WTC11 (cell line): ENCODE measurements around the gene CACHD1. TPM values are rescaled to one million over a fixed set of nuclear protein-coding genes. Genes with fewer than 3 reads are reported as not detected.

Experiments
- ATAC-seq: fragments of 200-7000 bp; cut with Tn5 transposase; 2 replicates; pipeline ENCODE4 v1.10.0; 2021; ENCODE audit warnings: mild to moderate bottlenecking, moderate library complexity
- CTCF ChIA-PET: fragments of 300-600 bp; sonication (Branson Sonifier 250); formaldehyde crosslinking; loops from one replicate; lab custom pipeline; 2021; ENCODE audit warnings: antibody characterized with exemption; lab: Charles Lee
- POLR2A ChIA-PET: fragments of 350-600 bp; sonication (Branson Sonifier 250); formaldehyde crosslinking; loops from one replicate; lab custom pipeline; 2021; ENCODE audit warnings: antibody characterized with exemption; lab: Charles Lee
- DNase-seq: peaks from one replicate; pipeline ENCODE4 v3.0.0; 2021; ENCODE audit warnings: low spot score
- H3K27ac Mint-ChIP-seq: 2 replicates; pipeline ENCODE4 v1.8.0; 2021; ENCODE audit warnings: mixed read lengths
- H3K27me3 Mint-ChIP-seq: 2 replicates; pipeline ENCODE4 v1.8.0; 2021; ENCODE audit warnings: low read depth, mild to moderate bottlenecking, moderate library complexity, mixed read lengths
- H3K36me3 Mint-ChIP-seq: 2 replicates; pipeline ENCODE4 v1.8.0; 2021; ENCODE audit warnings: mixed read lengths
- H3K4me1 Mint-ChIP-seq: 2 replicates; pipeline ENCODE4 v1.8.0; 2022; ENCODE audit warnings: mixed read lengths
- H3K4me3 Mint-ChIP-seq: 2 replicates; pipeline ENCODE4 v1.8.0; 2021; ENCODE audit warnings: mild to moderate bottlenecking, moderate library complexity, mixed read lengths
- H3K9me3 Mint-ChIP-seq: 2 replicates; pipeline ENCODE4 v1.8.0; 2021; ENCODE audit warnings: mixed read lengths
- ATF1 ChIP-seq: sonication (generic); formaldehyde crosslinking; IDR thresholded peaks from 2 replicates; pipeline ENCODE4 v1.8.1; 2023; ENCODE audit warnings: mild to moderate bottlenecking, moderate library complexity, missing genetic modification reagents
- ATF3 ChIP-seq: sonication (generic); formaldehyde crosslinking; conservative IDR thresholded peaks from 2 replicates; pipeline ENCODE4 v1.8.1; 2022; ENCODE audit warnings: mild to moderate bottlenecking, missing genetic modification reagents
- CBFB ChIP-seq: sonication (generic); formaldehyde crosslinking; IDR thresholded peaks from 2 replicates; pipeline ENCODE4 v1.8.1; 2022; ENCODE audit warnings: mild to moderate bottlenecking, low read depth, missing genetic modification reagents
- E2F1 ChIP-seq: sonication (generic); formaldehyde crosslinking; IDR thresholded peaks from 2 replicates; pipeline ENCODE4 v1.8.0; 2022; ENCODE audit warnings: mild to moderate bottlenecking, missing genetic modification reagents
- E2F4 ChIP-seq: sonication (generic); formaldehyde crosslinking; IDR thresholded peaks from 2 replicates; pipeline ENCODE4 v1.8.1; 2022; ENCODE audit warnings: low read depth, mild to moderate bottlenecking, moderate library complexity, missing genetic modification reagents, borderline replicate concordance
- FOXK1 ChIP-seq: sonication (generic); formaldehyde crosslinking; IDR thresholded peaks from 2 replicates; pipeline ENCODE4 v1.8.0; 2022; ENCODE audit warnings: mild to moderate bottlenecking, moderate library complexity, missing genetic modification reagents
- FOXP1 ChIP-seq: sonication (generic); formaldehyde crosslinking; IDR thresholded peaks from 2 replicates; pipeline ENCODE4 v1.8.0; 2022; ENCODE audit warnings: missing genetic modification reagents, mild to moderate bottlenecking, moderate library complexity, borderline replicate concordance
- GABPB1 ChIP-seq: sonication (generic); formaldehyde crosslinking; IDR thresholded peaks from 2 replicates; pipeline ENCODE4 v1.8.1; 2023; ENCODE audit warnings: mild to moderate bottlenecking, missing genetic modification reagents
- IRF2 ChIP-seq: sonication (generic); formaldehyde crosslinking; IDR thresholded peaks from 2 replicates; pipeline ENCODE4 v1.8.0; 2022; ENCODE audit warnings: low read depth, missing genetic modification reagents, borderline replicate concordance
- KAT7 ChIP-seq: sonication (generic); formaldehyde crosslinking; IDR thresholded peaks from 2 replicates; pipeline ENCODE4 v1.8.1; 2023; ENCODE audit warnings: missing genetic modification reagents, mild to moderate bottlenecking, borderline replicate concordance
- MLX ChIP-seq: sonication (generic); formaldehyde crosslinking; IDR thresholded peaks from 2 replicates; pipeline ENCODE4 v1.8.1; 2023; ENCODE audit warnings: mild to moderate bottlenecking, missing genetic modification reagents, moderate library complexity
- MXD4 ChIP-seq: fragments of 250-450 bp; sonication (Bioruptor Pico); IDR thresholded peaks from 2 replicates; pipeline ENCODE4 v1.8.0; 2021; ENCODE audit warnings: mild to moderate bottlenecking, moderate library complexity, borderline replicate concordance
- MYBL2 ChIP-seq: sonication (generic); formaldehyde crosslinking; IDR thresholded peaks from 2 replicates; pipeline ENCODE4 v1.8.1; 2023; ENCODE audit warnings: mild to moderate bottlenecking, moderate library complexity, missing genetic modification reagents
- NFYB ChIP-seq: sonication (generic); formaldehyde crosslinking; conservative IDR thresholded peaks from 2 replicates; pipeline ENCODE4 v1.8.0; 2022; ENCODE audit warnings: low read depth, missing genetic modification reagents
- NR1H2 ChIP-seq: sonication (generic); formaldehyde crosslinking; IDR thresholded peaks from 2 replicates; pipeline ENCODE4 v1.9.0; 2021; ENCODE audit warnings: mild to moderate bottlenecking, moderate library complexity, missing genetic modification reagents
- OVOL2 ChIP-seq: fragments of 250-450 bp; sonication (Bioruptor Pico); IDR thresholded peaks from 2 replicates; pipeline ENCODE4 v1.9.0; 2021; ENCODE audit warnings: mild to moderate bottlenecking, borderline replicate concordance
- PRRX2 ChIP-seq: fragments of 250-450 bp; sonication (Bioruptor Pico); IDR thresholded peaks from 2 replicates; pipeline ENCODE4 v1.8.0; 2021; ENCODE audit warnings: mild to moderate bottlenecking
- RELA ChIP-seq: sonication (generic); formaldehyde crosslinking; IDR thresholded peaks from 2 replicates; pipeline ENCODE4 v1.8.1; 2022; ENCODE audit warnings: missing genetic modification reagents, mild to moderate bottlenecking, borderline replicate concordance
- RORB ChIP-seq: fragments of 250-450 bp; sonication (Bioruptor Pico); IDR thresholded peaks from 2 replicates; pipeline ENCODE4 v1.9.0; 2021; ENCODE audit warnings: mild to moderate bottlenecking
- SMAD3 ChIP-seq: sonication (generic); formaldehyde crosslinking; IDR thresholded peaks from 2 replicates; pipeline ENCODE4 v1.8.0; 2022; ENCODE audit warnings: missing genetic modification reagents, mild to moderate bottlenecking, borderline replicate concordance
- SP1 ChIP-seq: sonication (generic); formaldehyde crosslinking; conservative IDR thresholded peaks from 2 replicates; pipeline ENCODE4 v1.8.1; 2022; ENCODE audit warnings: missing genetic modification reagents
- TCF7 ChIP-seq: sonication (generic); formaldehyde crosslinking; IDR thresholded peaks from 2 replicates; pipeline ENCODE4 v1.8.0; 2022; ENCODE audit warnings: mild to moderate bottlenecking, low read depth, missing genetic modification reagents, moderate library complexity
- ZBTB21 ChIP-seq: sonication (generic); formaldehyde crosslinking; IDR thresholded peaks from 2 replicates; pipeline ENCODE4 v1.8.1; 2023; ENCODE audit warnings: mild to moderate bottlenecking, missing genetic modification reagents, borderline replicate concordance
- ZNF396 ChIP-seq: fragments of 250-450 bp; sonication (Bioruptor Pico); IDR thresholded peaks from 2 replicates; pipeline ENCODE4 v1.8.0; 2021; ENCODE audit warnings: mild to moderate bottlenecking, moderate library complexity, borderline replicate concordance
- ZNF416 ChIP-seq: fragments of 250-450 bp; sonication (Bioruptor Pico); IDR thresholded peaks from 2 replicates; pipeline ENCODE4 v1.9.0; 2021; ENCODE audit warnings: mild to moderate bottlenecking, inconsistent platforms
- total RNA-seq: library from RNA; stranded (reverse); gene quantifications from 3 replicates; pipeline ENCODE4 v1.2.3, GENCODE V29; 2021
- TF ChIP-seq, protein P1 (sequence below): sonication (generic); formaldehyde crosslinking; IDR thresholded peaks from 2 replicates; pipeline ENCODE4 v1.8.1; 2022; ENCODE audit warnings: mild to moderate bottlenecking, missing genetic modification reagents, moderate library complexity, borderline replicate concordance
- TF ChIP-seq, protein P2 (sequence below): sonication (generic); formaldehyde crosslinking; IDR thresholded peaks from 2 replicates; pipeline ENCODE4 v1.8.0; 2022; ENCODE audit warnings: mild to moderate bottlenecking, missing genetic modification reagents
- TF ChIP-seq, protein P3 (sequence below): fragments of 250-450 bp; sonication (Bioruptor Pico); IDR thresholded peaks from 2 replicates; pipeline ENCODE4 v1.9.0; 2021; ENCODE audit warnings: mild to moderate bottlenecking

CACHD1 gene
- total RNA-seq, 1 experiment from 2014 or later, result 26.3 TPM

- peaks cover 36% of the 10 kb centered on the region for H3K36me3 Mint-ChIP-seq
These were observed 146.1 kb downstream of the CACHD1 start for GRCh38 chr1:64616039-64616438.

DNA sequence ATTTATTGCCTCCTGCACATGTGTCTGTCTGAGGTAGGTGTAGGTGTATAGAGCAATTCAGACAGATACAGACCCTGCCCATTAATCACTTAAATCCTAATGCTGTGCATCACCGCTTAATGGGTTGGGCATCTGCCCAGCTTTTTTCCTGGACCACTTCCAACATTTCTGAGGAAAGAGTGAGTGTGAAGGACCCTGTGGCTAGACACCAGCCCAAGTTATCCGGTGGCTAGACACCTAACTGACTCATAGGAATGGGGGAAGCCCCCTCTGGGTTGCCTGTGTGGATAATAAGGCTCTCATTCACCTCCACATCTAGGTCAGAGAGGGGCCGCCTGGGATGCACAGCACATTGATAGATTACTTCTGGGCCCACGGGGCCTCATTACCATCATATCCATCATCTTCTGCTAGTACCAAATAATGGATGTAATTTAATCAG, 153.8 kb downstream of the CACHD1 start:
- H3K36me3 Mint-ChIP-seq, result no peaks in the 10 kb centered on the region
- POLR2A ChIA-PET, result interaction anchor here (0.7 kb wide), 1 partner anchor 206 kb away, joined by 6 read pairs; no protein-coding TSS in a partner anchor
- TF ChIP-seq, protein P1, sequence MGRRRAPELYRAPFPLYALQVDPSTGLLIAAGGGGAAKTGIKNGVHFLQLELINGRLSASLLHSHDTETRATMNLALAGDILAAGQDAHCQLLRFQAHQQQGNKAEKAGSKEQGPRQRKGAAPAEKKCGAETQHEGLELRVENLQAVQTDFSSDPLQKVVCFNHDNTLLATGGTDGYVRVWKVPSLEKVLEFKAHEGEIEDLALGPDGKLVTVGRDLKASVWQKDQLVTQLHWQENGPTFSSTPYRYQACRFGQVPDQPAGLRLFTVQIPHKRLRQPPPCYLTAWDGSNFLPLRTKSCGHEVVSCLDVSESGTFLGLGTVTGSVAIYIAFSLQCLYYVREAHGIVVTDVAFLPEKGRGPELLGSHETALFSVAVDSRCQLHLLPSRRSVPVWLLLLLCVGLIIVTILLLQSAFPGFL, result no peak
- no peak for TF ChIP-seq CBFB (CRISPR knock-in tag)
- TF ChIP-seq GABPB1, result no peak
- no peak for TF ChIP-seq KAT7 (CRISPR knock-in tag)
- no peak for TF ChIP-seq MXD4 (CRISPR knock-in tag)
- no peak for TF ChIP-seq E2F1 (CRISPR knock-in tag)
- TF ChIP-seq E2F4 (CRISPR knock-in tag), result no peak
- TF ChIP-seq MYBL2, result no peak
- TF ChIP-seq ZBTB21 (CRISPR knock-in tag), result no peak
- TF ChIP-seq NR1H2 (CRISPR knock-in tag), result no peak
- TF ChIP-seq, protein P2, sequence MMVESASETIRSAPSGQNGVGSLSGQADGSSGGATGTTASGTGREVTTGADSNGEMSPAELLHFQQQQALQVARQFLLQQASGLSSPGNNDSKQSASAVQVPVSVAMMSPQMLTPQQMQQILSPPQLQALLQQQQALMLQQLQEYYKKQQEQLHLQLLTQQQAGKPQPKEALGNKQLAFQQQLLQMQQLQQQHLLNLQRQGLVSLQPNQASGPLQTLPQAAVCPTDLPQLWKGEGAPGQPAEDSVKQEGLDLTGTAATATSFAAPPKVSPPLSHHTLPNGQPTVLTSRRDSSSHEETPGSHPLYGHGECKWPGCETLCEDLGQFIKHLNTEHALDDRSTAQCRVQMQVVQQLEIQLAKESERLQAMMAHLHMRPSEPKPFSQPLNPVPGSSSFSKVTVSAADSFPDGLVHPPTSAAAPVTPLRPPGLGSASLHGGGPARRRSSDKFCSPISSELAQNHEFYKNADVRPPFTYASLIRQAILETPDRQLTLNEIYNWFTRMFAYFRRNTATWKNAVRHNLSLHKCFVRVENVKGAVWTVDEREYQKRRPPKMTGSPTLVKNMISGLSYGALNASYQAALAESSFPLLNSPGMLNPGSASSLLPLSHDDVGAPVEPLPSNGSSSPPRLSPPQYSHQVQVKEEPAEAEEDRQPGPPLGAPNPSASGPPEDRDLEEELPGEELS (CRISPR knock-in tag), result no peak
- no peak for TF ChIP-seq RORB (CRISPR knock-in tag)
- no peak for TF ChIP-seq IRF2 (CRISPR knock-in tag)

More at GRCh38 chr1:64616039-64616438, 146.1 kb downstream of the CACHD1 start:
- H3K27ac Mint-ChIP-seq, result no peak overlapping the region
- TF ChIP-seq PRRX2, result no peak
- no peak for TF ChIP-seq ZBTB21 (CRISPR knock-in tag)
- no peak for TF ChIP-seq RELA (CRISPR knock-in tag)
- TF ChIP-seq FOXK1 (CRISPR knock-in tag), result no peak
- TF ChIP-seq KAT7 (CRISPR knock-in tag), result no peak
- TF ChIP-seq FOXP1, result no peak
- no peak for TF ChIP-seq ATF1 (CRISPR knock-in tag)
- TF ChIP-seq TCF7 (CRISPR knock-in tag), result no peak
- no peak for TF ChIP-seq ZNF396 (CRISPR knock-in tag)
- no peak for TF ChIP-seq SMAD3 (CRISPR knock-in tag)
- TF ChIP-seq SP1 (CRISPR knock-in tag), result no peak
- TF ChIP-seq RORB (CRISPR knock-in tag), result no peak
- TF ChIP-seq ATF3 (CRISPR knock-in tag), result no peak
- TF ChIP-seq, protein P3, sequence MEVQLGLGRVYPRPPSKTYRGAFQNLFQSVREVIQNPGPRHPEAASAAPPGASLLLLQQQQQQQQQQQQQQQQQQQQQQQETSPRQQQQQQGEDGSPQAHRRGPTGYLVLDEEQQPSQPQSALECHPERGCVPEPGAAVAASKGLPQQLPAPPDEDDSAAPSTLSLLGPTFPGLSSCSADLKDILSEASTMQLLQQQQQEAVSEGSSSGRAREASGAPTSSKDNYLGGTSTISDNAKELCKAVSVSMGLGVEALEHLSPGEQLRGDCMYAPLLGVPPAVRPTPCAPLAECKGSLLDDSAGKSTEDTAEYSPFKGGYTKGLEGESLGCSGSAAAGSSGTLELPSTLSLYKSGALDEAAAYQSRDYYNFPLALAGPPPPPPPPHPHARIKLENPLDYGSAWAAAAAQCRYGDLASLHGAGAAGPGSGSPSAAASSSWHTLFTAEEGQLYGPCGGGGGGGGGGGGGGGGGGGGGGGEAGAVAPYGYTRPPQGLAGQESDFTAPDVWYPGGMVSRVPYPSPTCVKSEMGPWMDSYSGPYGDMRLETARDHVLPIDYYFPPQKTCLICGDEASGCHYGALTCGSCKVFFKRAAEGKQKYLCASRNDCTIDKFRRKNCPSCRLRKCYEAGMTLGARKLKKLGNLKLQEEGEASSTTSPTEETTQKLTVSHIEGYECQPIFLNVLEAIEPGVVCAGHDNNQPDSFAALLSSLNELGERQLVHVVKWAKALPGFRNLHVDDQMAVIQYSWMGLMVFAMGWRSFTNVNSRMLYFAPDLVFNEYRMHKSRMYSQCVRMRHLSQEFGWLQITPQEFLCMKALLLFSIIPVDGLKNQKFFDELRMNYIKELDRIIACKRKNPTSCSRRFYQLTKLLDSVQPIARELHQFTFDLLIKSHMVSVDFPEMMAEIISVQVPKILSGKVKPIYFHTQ (CRISPR knock-in tag), result no peak
- no peak for TF ChIP-seq OVOL2 (CRISPR knock-in tag)
- TF ChIP-seq NFYB, result no peak
- TF ChIP-seq IRF2 (CRISPR knock-in tag), result no peak
- no peak for TF ChIP-seq MLX (CRISPR knock-in tag)
- no peak for TF ChIP-seq ZNF416 (CRISPR knock-in tag)
- H3K4me3 Mint-ChIP-seq, result no peak overlapping the region
- no peak for DNase-seq
- POLR2A ChIA-PET, result no interaction called here
- H3K9me3 Mint-ChIP-seq, result peaks cover 8% of the 10 kb centered on the region
- ATAC-seq, result no peak
- CTCF ChIA-PET, result no interaction called here
- no peaks in the 10 kb centered on the region for H3K27me3 Mint-ChIP-seq
- peaks cover 3% of the 10 kb centered on the region; the same call in 1 of the 2 replicates for H3K4me1 Mint-ChIP-seq

More for the DNA sequence above, 153.8 kb downstream of the CACHD1 start:
- H3K4me3 Mint-ChIP-seq, result no peak overlapping the region
- no peak for DNase-seq
- H3K27me3 Mint-ChIP-seq, result no peaks in the 10 kb centered on the region
- no peak overlapping the region for H3K27ac Mint-ChIP-seq
- peaks cover 14% of the 10 kb centered on the region for H3K4me1 Mint-ChIP-seq
- no peak for ATAC-seq
- CTCF ChIA-PET, result no interaction called here
- H3K9me3 Mint-ChIP-seq, result no peaks in the 10 kb centered on the region
